Kidney (tissue), 14 donors: ENCODE results near the gene OBSCN. TPM values are rescaled to one million over a fixed set of nuclear protein-coding genes. Genes with fewer than 3 reads are reported as not detected.

Experiments
- DNase-seq, 5 donors: peaks; one replicate each; pipeline ENCODE4 v3.0.0-alpha.2; 2013 to 2020
- FAIRE-seq: peaks from 2 replicates; lab custom pipeline; 2012; peaks lifted over from hg19 to GRCh38; lab: Jason Lieb, UNC
- H3K27ac ChIP-seq, 2 donors: one replicate each; pipeline ENCODE4 v1.7.0; 2013; ENCODE audit warnings: low read depth in 2 of 2, low read length in 2 of 2, inconsistent platforms in 1 of 2
- H3K27me3 ChIP-seq: one replicate; pipeline ENCODE4 v1.7.1; 2013; ENCODE audit warnings: low read length, inconsistent platforms; ENCODE audit not compliant: control insufficient read depth, insufficient read depth
- H3K36me3 ChIP-seq, 3 donors: one replicate each; pipeline versions ENCODE4 v1.7.0 to v1.7.1; 2013; ENCODE audit warnings: low read length in 3 of 3, control low read depth in 1 of 3, inconsistent platforms in 1 of 3; ENCODE audit not compliant: insufficient read depth in 3 of 3, control insufficient read depth in 2 of 3
- H3K4me1 ChIP-seq, 3 donors: one replicate each; pipeline versions ENCODE4 v1.7.0 to v1.7.1; 2013; ENCODE audit warnings: low read length in 3 of 3, inconsistent platforms in 1 of 3, low read depth in 1 of 3; ENCODE audit not compliant: control insufficient read depth in 2 of 3, insufficient read depth in 2 of 3
- H3K4me3 ChIP-seq, 3 donors: one replicate each; pipeline versions ENCODE4 v1.7.0 to v1.8.1; 2013; ENCODE audit warnings: low read length in 3 of 3, control low read depth in 1 of 3, inconsistent platforms in 1 of 3
- H3K9ac ChIP-seq, 3 donors: one replicate each; pipeline versions ENCODE4 v1.7.0 to v1.7.1; 2013; ENCODE audit warnings: low read length in 3 of 3, control low read depth in 1 of 3, inconsistent platforms in 1 of 3
- H3K9me3 ChIP-seq, 3 donors: one replicate each; pipeline versions ENCODE4 v1.7.0 to v1.7.1; 2013; ENCODE audit warnings: low read length in 3 of 3, control low read depth in 1 of 3, inconsistent platforms in 1 of 3; ENCODE audit not compliant: control insufficient read depth in 2 of 3, insufficient read depth in 1 of 3
- CTCF ChIP-seq: IDR thresholded peaks from 3 replicates; pipeline ENCODE4 v1.5.1; 2012; ENCODE audit warnings: mild to moderate bottlenecking, moderate library complexity, borderline replicate concordance; ENCODE audit not compliant: insufficient read depth; ENCODE audit errors: extremely low read depth
- intact Hi-C: fragments of 100-400 bp; cut with DNase I; formaldehyde crosslinking; loops from one replicate; pipeline ENCODE4 v1.11.1; 2022
- polyA plus RNA-seq: library from polyadenylated mRNA; stranded (reverse); fragments of 350-450 nt; fragmentation: Illumina TruSeq; extraction: RNeasy Lipid Tissue Mini Kit (QIAGEN cat#74804); gene quantifications from one replicate; pipeline ENCODE4 v1.2.3, GENCODE V29; 2014; ENCODE audit warnings: low read depth, low replicate concordance; ENCODE audit not compliant: insufficient read depth
- total RNA-seq: library from RNA; stranded (reverse); fragmentation: NEBNext Ultra II Directional; extraction: Animal tissue kit (Norgen Biotek cat#: 25700); gene quantifications from one replicate; pipeline ENCODE4 v1.2.1, GENCODE V29; 2021
- donor health status: control.
- donor health status: control.
- donor health status: control.
- donor health status: control.
- donor health status: control.
- donor health status: DM: yes; HTN: yes; CAD: no.
- donor health status: Normal renal cell carcinoma (clear cell type).

The OBSCN gene
- total and polyA plus RNA-seq, 2 donors from 2014 or later = 14.5 to 30.0 TPM

GRCh38 chr1:228259951-228260350 lies 52.1 kb downstream of the OBSCN start:
- Histone ChIP-seq H3K4me3 (no peak overlapping the region), H3K36me3 (peaks cover 0 to 2% (median 0%) of the 10 kb centered on the region in 3 donors), H3K9me3 (peaks cover 0 to 2% (median 0%) of the 10 kb centered on the region in 3 donors), H3K27me3 (no peaks in the 10 kb centered on the region), H3K27ac (no peak overlapping the region), H3K4me1 (no peaks in the 10 kb centered on the region), H3K9ac (no peak overlapping the region)
- no peak for TF ChIP-seq CTCF
- intact Hi-C loops = no loop called here
- DNase-seq (no peak), FAIRE-seq (no peak)

- Histone ChIP-seq H3K36me3 (peaks cover 0 to 2% (median 0%) of the 10 kb centered on the region in 3 donors), H3K4me3 (no peak overlapping the region), H3K9ac (no peak overlapping the region), H3K4me1 (no peaks in the 10 kb centered on the region), H3K27me3 (no peaks in the 10 kb centered on the region), H3K9me3 (peaks cover 0 to 2% (median 0%) of the 10 kb centered on the region in 3 donors), H3K27ac (no peak overlapping the region)
- DNase-seq (no peak), FAIRE-seq (no peak)
- intact Hi-C loops = no loop called here
- no peak for TF ChIP-seq CTCF
Observed at GRCh38 chr1:228261706-228262105, 53.9 kb downstream of the OBSCN start.

GRCh38 chr1:228262475-228262874 lies 54.6 kb downstream of the OBSCN start:
- no peak for TF ChIP-seq CTCF
- H3K9me3 ChIP-seq = peaks cover 0 to 2% (median 0%) of the 10 kb centered on the region in 3 donors
- no peak for FAIRE-seq
- no peaks in the 10 kb centered on the region for H3K27me3 ChIP-seq
- H3K36me3 ChIP-seq = peaks cover 0 to 2% (median 0%) of the 10 kb centered on the region in 3 donors
- no peak overlapping the region for H3K4me3 ChIP-seq
- intact Hi-C loops = no loop called here
- no peak overlapping the region for H3K9ac ChIP-seq
- H3K27ac ChIP-seq = no peak overlapping the region
- DNase-seq = no peak
- H3K4me1 ChIP-seq = no peaks in the 10 kb centered on the region

- peaks cover 0 to 2% (median 0%) of the 10 kb centered on the region in 3 donors for H3K36me3 ChIP-seq
- intact Hi-C loops = no loop called here
- no peak overlapping the region for H3K27ac ChIP-seq
- DNase-seq = no peak
- TF ChIP-seq CTCF = no peak
- no peak overlapping the region for H3K9ac ChIP-seq
- peaks cover 0 to 2% (median 0%) of the 10 kb centered on the region in 3 donors for H3K9me3 ChIP-seq
- H3K4me3 ChIP-seq = no peak overlapping the region
- no peak for FAIRE-seq
- no peaks in the 10 kb centered on the region for H3K27me3 ChIP-seq
- H3K4me1 ChIP-seq = no peaks in the 10 kb centered on the region
Observed at GRCh38 chr1:228263636-228264035, 55.8 kb downstream of the OBSCN start.
